SK-N-DZ (cell line): ENCODE results near the gene SLC12A7.
"Not testable (repeated sequence)": the region's sequence is repeated elsewhere in the genome, so short reads cannot be mapped to it uniquely, and the experiment has no call there.

Source experiments
- DNase-seq: peaks from one replicate; pipeline ENCODE4 v3.0.0-alpha.2; 2015; ENCODE audit warnings: low spot score

SLC12A7 gene

DNA sequence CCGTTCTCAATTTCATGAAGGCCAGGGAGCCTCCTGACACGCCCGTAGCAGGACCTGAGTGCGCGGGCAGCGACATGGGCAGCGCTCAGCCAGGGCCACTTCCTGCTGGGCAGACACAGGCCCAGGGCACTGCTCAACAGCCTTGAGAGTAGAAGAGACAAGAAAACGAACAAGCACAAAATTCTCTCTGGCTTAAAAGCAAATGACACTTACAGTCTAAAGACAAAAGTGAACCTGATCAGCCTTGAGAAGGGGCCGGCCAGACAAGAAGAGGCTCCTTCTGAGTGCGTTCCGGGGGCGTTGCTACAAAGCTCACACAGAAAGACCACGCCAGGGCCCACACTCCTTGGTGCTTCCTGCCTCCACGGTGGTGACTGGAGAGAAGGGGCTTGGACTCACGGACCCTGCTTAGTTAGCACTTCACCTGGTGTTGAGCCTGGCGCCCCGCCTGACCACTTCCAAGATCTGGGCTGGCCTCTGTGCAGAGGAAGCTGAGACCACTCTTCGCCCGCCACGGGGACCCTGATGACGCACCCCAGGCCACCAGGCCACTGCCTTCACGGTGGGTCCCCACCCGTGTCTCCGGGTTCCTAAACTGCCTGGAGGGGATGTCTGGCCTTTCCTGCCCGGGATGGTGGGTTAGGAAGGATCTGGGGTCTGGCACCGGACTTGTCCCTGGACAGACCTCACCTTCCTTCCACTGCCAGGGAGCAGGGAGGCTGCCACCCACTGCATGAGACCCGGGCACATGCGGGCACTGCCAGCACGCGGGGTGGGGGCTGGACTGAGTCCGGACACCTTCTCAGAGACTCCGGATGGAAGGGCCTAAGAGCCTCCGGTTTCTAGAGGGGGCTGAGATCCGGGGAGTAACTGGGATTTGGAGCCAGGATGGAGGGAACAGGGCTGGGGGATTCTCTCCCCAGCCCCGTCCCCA is 1.3 kb downstream of the SLC12A7 start:
- DNase-seq, result no peak

DNA sequence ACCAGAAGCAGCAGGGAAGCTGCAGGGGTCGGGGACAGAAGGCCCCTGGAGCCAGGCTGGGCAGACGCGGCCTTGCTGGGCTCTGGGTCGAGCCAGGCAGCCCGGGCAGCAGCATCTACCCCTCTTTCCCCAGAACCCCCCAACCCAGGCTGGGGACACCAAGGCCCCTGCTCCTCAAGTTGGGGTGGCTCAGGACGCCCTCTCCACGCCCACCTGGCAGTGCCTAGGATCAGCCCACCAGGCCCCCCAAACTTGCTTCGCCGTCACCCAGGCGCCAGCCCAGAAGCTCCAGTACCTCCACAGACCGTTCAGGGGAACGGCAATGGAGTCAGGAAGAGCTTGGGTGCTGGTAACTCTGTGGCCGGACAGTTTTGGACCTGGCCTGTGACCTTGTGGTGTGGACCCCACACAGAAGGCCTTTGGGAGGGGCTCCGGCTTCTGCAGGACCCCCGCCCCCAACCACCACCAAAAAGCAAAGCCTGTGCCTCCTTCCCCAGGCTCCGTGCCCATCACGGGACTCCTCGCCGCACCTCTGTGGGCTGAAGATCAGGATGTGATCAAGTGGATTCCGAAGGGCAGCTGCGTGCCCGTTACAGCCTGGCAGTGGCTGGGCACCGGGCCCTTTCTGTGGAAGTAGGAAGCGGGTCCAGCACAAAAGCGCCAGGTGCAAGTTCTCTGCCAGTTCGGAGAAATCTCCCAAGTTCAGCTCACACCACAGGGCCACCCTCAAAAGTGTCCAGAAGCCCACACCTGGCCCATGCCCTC is 2.1 kb downstream of the SLC12A7 start:
- DNase-seq, result no peak

DNA sequence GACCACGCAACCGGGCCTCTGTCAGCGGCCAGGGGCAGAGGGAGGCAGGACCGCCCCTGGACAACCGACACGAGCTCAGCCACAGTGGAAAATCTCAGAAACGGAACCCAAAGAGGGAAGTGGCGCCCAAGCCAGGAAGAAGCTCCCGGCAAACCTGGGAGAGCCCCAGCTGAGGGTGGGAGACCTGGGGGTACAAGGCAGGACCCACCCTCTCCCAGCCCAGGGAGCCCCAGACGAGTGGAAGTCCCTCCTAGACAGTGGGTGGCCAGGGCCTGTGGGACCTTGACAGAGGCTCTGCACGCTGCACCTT is 3.0 kb downstream of the SLC12A7 start:
- no peak for DNase-seq

DNA sequence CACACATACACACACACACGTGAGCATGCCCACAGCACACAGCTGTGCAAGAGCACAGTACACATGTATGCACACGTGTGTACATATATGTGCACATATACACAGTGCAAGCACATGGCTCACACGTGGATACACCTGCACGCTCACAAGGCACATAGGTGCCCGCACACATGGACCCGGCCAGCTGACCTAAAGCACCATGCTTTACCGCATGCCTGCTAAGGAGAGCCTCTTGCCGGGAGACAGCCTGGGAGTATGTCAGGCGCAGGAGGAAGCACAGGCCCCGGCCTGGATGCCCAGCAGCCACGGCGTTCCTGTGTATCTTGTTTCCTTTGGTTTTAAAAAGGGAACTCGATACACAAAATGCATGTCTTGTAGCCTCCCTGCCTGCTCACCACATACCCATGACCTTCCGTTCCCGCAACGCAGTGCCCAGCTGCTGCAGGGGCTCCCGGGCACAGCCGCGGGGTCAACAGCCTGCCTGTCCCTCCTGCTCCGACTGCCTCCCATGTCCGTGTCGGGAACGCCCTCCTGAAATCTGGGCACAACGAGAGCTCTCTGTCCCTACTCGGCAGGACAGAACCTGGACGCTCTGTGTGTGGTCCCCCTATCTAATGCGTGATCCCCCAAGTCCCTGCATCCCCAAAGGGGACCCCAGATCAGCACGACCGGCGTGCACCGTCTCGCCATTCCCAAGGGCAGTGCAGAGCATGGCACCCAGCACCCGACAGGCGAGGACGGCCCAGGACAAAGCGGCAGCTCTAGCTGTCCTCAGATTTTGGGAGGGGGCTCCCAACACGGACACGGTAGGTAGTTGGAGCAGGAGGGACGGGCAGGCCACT is 3.6 kb downstream of the SLC12A7 start:
- no peak for DNase-seq

DNA sequence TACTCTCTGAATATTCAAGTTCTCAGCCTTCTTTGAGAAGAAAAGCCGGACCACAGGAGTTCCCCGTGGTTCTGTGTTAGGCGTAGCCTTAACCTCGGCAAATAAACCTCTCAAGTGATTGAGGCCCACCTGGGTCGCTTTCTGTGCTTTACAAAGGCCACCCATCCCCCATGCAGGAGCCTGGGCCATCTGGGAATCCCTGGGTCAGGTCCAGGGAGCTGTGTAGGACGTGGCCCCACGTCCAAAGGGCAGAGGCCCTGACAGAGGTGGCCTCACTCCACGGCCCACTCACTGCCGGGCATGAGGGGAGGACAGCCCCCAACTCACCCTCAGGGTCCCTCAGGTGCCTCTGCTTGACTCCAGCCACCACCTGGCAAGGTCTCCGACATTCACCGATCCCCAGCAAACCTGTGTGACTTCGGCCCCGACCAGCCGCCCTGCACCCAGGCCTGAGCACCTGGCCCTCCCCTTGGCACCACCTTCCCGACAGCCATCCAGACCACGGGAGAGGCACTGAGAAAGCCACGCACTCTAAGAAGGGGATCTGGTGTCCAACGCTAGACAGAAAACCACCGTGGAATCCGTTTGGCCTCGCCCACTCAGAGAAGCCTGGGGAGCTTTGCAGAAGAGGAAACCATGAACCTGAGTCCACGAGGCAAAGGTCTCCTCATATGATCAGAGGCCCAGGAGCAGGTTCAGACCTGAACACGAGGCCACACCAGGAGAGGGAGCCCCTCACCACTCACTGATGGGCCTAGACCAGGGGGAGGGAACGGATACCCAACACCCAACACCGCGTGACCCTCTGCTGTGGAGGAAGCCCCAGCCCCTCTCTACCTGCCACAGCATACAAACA is 4.5 kb downstream of the SLC12A7 start:
- no peak for DNase-seq

DNA sequence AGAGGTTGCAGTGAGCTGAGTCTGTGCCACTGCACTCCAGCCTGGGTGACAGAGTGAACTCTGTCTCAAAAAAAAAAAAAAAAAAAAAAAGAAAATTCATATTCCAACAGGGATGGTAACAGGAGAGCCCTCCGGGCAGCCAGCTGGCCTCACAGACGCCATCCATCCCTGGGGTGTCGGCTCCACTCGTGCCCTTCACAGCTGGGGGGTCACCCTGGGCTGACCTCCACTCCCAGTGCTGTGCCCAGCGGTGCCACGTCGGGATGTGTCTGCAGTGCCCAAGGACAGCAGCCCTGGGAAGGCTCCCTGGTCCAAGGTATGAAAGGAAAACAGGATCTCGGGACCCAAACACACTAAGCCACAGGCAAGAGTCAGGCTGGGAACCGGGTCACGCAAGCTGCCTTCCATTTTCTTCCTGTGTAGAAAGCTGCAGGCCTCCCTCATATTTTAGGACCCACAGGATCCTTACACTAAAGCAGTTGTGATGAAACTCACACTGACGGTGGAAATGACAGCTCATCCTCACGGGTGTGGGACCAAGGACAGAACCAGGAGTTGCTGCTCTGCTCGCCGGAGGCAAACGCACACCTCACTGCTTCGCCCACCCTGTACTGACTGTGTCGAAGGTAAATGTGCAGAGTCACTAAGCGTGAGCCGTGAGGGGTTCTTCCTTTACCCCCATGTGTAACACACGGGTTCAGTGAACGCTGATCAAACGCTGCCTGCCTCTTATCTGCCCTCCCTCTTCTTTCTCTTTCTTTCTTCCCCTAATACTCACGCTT is 5.3 kb downstream of the SLC12A7 start:
- DNase-seq, result no peak

DNA sequence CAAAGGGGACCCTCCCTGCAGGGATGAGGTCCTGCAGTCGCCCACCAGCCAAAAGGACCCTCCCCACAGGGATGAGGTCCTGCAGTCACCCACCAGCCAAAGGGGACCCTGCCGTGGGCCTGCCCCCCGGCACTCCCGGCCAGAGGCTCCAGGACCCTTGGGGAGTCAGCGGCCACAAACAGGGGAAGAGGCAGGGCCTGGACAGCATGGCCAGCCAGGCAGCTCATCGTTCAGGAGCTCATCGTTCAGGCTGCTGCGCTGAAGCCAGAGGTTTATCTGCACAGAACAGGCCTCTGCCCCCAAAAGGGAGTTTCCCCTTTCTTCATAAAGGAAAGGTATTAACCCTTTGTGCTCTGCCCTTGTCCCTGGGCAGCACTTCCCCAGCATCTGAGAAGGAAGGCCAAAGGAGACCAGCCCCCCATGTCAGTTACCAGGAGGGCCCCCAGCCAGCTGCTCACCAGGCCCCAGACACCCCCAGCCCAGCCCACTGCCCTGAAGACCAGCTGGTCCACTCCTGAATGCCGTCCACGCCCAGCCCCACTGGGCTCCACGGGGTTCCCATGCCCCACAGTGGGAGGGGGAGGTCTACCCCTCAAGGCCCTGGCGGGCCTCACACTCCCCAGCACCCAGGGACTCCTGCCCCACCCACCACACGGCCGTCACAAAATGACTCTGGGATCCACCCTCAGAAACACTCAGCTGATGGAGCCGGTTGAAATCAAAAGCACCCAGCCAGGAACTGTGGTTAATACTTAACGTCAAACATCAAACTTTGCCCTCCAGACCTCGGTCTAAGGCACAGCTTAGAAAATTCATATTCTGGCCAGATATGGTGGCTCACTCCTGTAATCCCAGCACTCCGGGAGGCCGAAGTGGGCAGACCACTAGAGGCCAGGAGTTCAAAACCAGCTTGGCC is 6.3 kb downstream of the SLC12A7 start:
- DNase-seq, result no peak

DNA sequence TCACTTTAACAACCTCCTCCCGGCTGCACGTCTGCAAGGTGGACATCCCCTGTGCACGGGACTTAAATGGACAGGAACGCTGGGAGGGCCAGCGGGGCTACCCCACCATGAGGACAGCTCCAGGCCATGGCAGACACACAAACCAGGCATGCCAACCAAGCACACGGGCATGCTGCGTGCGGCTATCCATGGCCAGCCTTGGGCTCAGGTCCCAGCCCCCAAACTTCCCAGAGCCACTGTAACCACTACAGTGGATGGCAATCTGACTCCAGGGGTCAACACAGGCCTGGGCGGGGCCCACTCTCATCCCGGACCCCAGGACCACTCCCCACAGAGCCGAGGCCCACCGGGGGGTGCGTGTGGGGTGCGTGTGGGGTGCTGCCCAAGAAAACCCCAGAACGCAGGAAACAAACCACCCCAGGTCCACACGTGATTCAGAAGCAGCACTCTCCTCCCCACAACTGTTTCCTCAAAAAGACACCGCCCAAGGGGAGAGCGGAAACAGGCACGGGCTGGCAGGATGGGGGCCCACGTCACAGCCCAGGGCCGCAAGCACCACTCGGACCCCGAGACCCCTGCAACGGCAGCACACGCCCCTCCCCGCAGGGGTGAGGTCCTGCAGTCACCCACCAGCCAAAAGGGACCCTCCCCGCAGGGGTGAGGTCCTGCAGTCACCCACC is 7.4 kb downstream of the SLC12A7 start:
- DNase-seq, result no peak

DNA sequence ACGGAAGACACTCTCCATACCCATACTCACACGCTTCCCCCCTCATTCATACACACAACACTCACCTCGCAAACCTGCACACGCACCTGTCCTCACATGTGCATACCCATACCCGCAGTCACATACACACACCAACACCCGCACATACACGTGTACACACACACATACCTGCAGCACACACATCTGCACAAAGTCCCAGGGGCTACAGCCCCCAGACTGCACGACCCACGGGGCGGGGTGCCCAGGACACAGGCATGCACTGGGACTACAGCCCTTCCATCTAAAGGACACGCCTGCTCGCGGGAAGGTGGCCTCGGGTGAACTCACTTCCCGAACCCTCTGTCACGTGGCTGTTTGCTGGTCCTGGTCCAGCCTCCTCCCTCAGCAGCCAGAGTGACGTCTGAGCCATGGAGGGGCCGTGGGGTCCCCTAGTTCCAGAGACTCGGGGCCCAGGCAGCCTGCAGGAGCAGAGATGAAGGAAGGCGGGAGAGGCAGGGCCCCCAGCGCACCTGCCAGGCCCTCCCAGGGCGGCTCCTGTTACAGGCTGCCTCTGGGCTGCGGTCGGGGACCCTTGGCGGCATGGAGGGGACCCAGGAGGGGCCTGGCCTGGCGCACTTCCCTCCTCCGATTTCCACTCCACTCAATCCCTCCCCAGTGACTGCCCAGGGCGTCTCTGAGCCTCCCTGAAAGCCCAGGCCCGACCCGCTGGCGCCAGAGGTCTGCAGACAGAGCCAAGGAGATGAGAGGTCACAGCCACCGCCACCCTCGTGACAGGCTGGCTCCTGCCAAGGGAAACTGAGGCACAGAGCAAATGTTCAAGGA is 8.1 kb downstream of the SLC12A7 start:
- DNase-seq, result no peak

DNA sequence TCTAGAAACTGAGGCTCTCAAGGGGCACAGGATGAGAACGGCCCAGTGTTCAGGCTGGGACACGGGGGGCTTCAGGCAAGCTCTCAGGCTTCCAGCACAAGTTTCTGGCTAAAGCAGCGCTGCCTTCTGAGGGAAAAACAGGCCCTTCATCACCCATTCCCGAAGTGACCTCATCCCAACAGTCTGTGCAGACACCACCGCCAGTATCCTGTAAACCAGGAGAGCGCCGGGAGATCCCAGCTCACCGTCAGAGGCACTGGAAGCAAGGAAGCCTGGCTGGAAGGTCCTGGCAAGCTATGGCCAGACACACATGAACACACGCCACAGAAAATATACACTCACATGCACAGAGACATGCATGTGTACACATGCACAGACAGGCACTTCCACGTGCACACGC is 8.8 kb downstream of the SLC12A7 start:
- no peak for DNase-seq

DNA sequence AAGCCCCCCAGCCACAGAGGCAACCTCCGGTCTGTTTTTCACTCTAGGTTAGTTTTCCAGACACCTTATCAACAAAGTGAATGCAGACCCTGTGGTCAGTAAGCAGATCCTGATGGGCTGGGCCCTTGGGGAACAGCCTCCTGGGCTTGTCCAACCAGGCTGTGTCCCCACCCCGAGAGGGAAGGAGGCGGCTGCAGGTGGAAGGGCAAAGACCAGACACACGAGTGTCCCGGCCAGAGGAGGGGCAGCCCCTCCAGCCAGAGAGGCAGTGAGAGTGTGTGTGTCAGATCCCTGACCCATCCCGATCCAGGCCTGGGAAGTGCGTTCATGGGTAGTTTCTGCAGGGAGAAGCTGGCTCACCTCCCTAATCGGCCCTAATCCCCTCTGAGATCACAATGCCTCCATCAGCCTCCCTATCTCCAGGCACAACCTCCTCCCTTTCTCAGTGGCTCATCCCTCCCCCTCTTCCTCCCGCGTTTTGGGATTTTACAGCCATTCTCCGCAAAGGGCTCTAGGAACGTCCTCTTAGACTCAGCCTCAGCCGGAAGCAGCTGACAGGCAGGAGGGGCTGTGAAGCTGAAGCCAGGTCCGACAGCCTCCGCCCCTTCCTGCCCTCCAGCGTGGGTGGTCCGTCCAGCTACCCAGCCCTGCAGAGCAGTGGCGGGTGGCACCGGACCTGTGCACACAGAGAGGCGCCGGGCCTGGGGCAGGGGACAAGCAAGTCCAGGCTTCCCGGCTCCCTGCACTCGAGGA is 9.7 kb downstream of the SLC12A7 start:
- no peak for DNase-seq

DNA sequence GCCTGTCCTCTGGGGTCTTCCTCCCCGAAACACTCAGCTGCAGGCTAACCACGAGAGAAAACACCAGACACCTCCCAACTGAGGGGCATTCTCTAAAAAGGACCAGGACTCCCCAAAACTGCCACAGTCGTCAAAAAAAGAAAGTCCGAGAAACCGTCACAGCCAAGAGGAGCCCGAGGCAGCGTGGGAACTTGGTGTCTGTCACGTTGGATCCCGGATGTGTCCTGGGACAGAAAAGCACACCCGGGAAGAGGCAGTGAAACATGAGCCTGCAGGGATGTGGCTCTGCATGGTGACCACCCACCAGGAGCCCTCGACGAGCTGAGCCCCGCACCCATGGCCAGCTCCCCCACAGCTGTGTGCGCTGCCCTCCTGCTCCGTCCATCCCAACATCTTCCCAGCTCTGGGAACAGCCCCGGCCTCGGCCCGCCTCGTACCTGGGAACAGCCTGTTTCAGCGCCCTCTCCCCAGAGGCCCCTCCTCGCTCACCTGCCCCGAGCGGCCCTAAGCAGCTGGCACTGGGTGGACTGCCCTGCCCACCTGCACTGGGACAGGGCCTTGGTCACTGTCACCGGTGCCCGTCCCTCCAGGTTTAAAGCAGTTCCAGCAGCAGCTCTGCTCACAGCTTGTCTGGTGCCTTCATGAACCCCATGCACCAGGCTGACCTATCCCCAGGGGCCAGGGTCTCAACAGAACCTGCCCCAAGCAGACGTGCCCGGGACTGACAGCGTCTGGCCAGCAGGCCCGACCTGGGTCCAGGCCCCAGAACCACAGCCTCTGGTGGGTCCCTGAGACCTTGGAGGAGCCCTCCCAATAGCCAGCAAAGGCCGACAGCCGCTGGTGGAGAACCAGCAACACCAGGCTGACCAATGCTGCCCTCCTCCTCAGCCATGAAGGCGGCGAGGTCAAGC is 10.9 kb downstream of the SLC12A7 start:
- no peak for DNase-seq

DNA sequence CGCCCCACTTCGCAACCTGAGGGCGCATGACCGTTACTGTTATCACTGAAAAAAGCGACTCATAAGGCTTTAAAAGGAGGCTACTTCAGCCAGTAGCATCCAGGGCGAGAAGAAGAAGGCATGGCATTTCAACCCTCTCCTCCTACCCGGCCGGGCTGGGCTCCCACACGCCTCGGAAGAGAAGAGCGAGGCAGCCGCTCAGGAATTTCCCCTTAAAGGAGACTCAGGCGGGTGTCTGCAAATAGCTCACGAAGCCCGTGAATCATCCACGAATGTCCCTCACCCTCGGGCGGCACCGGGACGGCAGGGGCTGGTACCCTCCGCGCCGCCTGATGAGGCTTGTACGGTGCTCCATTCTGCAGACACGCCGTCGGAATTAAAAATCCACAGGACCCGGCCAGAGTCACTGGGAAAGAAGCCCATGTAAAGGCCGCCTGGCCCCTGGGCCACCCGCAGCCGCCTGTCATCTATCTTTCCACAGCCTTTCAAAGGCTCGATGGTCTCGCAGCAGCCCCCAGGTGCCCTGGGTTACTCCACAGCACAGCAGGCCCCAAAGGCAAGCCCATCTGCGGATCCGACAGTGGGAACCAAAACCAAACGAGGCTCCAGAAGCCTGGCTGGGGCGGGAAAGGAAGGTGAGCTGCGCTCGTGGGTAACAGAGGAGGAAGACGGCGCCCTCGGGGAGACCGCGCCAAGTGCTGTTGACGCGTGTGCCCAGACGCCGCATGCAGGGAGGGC is 11.8 kb downstream of the SLC12A7 start:
- DNase-seq, result no peak

DNA sequence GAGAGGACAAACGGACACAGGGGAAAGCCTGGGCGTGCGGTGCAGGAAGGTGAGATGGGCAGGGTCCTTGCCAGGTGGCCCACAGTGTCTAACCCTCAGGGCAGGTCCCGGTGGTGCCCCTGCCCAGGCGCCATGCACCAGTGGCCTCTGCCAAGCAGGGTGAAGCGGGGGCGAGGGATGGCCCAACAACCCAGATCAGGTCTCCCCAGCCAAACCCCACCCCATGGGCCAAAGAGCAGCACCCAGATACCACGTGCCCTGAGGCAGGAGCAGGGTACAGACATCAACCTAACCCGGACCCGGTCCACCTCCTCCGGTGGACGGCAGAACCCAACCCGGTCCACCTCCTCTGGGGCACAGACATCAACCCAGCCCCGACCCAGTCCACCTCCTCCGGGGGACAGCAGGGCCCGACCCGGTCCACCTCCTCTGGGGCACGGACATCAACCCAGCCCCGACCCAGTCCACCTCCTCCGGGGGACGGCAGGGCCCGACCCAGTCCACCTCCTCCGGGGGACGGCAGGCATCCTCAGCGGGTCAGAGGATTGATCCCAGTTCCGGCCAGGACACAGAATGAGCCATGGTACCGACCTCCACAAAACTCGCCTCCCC is 12.8 kb downstream of the SLC12A7 start:
- no peak for DNase-seq

DNA sequence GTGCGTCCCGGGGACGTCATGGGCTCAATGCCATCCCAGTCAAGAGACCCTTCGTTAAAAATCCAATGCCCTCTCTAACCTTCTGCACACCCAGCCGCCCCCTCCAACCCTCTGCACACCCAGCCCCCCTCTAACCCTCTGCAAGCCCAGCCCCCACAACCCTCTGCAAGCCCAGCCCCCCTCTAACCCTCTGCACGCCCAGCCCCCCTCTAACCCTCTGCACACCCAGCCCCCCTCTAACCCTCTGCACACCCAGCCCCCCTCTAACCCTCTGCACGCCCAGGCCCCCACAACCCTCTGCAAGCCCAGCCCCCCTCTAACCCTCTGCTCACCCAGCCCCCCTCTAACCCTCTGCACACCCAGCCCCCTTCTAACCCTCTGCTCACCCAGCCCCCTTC is 13.9 kb downstream of the SLC12A7 start:
- not testable (repeated sequence) for DNase-seq
